Small intestine (tissue), 7 donors: ENCODE results near the gene MSX2. TPM values are rescaled to one million over a fixed set of nuclear protein-coding genes. Genes with fewer than 3 reads are reported as not detected.

Experiments
- DNase-seq, 2 donors: peaks; one replicate each; pipeline versions ENCODE4 v3.0.0 to v3.0.0-alpha.2; 2013
- FAIRE-seq: peaks from 2 replicates; lab custom pipeline; 2012; peaks lifted over from hg19 to GRCh38; lab: Jason Lieb, UNC
- H3K27ac ChIP-seq, 3 donors: one replicate each; pipeline ENCODE4 v1.5.1; 2013; ENCODE audit warnings: low read length in 2 of 3, mild to moderate bottlenecking in 2 of 3, control low read depth in 1 of 3, inconsistent platforms in 1 of 3, low read depth in 1 of 3, moderate library complexity in 1 of 3
- H3K27me3 ChIP-seq, 3 donors: one replicate each; pipeline ENCODE4 v1.6.1; 2013; ENCODE audit warnings: low read length in 3 of 3, inconsistent platforms in 1 of 3; ENCODE audit not compliant: control insufficient read depth in 3 of 3, insufficient read depth in 3 of 3
- H3K36me3 ChIP-seq, 3 donors: one replicate each; pipeline ENCODE4 v1.6.1; 2013; ENCODE audit warnings: low read length in 3 of 3, inconsistent platforms in 1 of 3, low read depth in 1 of 3, mild to moderate bottlenecking in 1 of 3, moderate library complexity in 1 of 3; ENCODE audit not compliant: control insufficient read depth in 3 of 3, insufficient read depth in 2 of 3
- H3K4me1 ChIP-seq, 3 donors: one replicate each; pipeline ENCODE4 v1.6.1; 2013; ENCODE audit warnings: low read length in 2 of 3, inconsistent platforms in 1 of 3, low read depth in 1 of 3, mild to moderate bottlenecking in 1 of 3, moderate library complexity in 1 of 3; ENCODE audit not compliant: control insufficient read depth in 3 of 3, insufficient read depth in 2 of 3
- H3K4me3 ChIP-seq, 3 donors: one replicate each; pipeline ENCODE4 v1.5.1; 2013; ENCODE audit warnings: low read length in 3 of 3, control low read depth in 1 of 3, inconsistent platforms in 1 of 3, low read depth in 1 of 3, mild to moderate bottlenecking in 1 of 3, moderate library complexity in 1 of 3
- H3K9me3 ChIP-seq, 2 donors: one replicate each; pipeline ENCODE4 v1.6.1; 2013; ENCODE audit warnings: low read depth in 1 of 2, low read length in 1 of 2; ENCODE audit not compliant: control insufficient read depth in 2 of 2, insufficient read depth in 1 of 2
- WGBS, 3 donors: extraction: QIAGEN DNeasy Blood & Tissue Kit; methylation state at CpG; one replicate each; pipeline ENCODE4 v1.1.7; 2013; 5-methylcytosine and 5-hydroxymethylcytosine counted together
- polyA plus RNA-seq, 4 donors: library from polyadenylated mRNA; stranded (reverse) in 3 of 4; unstranded in 1 of 4; fragments of 200-250 nt in 3 of 4; fragments of 120-200 nt in 1 of 4; gene quantifications; one replicate each; pipeline versions ENCODE4 v1.2.1 to v1.2.3, GENCODE V29; 2013
- donor health status: healthy with polysubstance abuse.
- donor health status: control.
- donor health status: control.
- donor health status: Bipolar disorder and iron deficiency.
- donor health status: healthy.

Gene MSX2
- polyA plus RNA-seq, 4 donors, result 0.46 to 4.7 TPM; not detected in 2

DNA sequence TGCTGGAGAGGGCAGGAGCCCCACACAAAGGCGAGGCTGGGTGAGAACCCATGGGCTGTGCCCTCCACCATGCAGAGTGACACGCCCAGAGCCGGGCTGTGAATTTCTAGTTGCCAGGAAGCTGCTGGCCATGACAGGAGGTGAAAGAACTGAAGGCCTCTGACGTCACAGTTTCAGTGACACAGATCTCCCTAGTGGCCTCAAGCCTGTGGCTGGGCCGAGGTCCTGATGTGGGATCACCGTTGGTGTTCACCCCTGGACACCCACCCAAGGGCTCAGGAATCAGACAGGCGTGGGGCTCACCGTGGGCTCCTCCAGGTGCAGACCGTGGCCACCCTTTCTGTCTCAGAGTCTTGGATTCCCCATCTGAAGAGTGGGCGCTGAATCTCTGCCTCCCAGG, 39.9 kb downstream of the MSX2 start:
- H3K36me3 ChIP-seq, result no peaks in the 10 kb centered on the region
- H3K27me3 ChIP-seq, result no peaks in the 10 kb centered on the region
- DNase-seq (no peak), FAIRE-seq (no peak)
- H3K4me3 ChIP-seq, result no peak overlapping the region
- WGBS, 3 donors, result 62 to 74% (median 70%) methylated on average over 10 of the region's 10 CpGs
- no peaks in the 10 kb centered on the region for H3K4me1 ChIP-seq
- no peaks in the 10 kb centered on the region for H3K9me3 ChIP-seq
- H3K27ac ChIP-seq, result no peak overlapping the region

DNA sequence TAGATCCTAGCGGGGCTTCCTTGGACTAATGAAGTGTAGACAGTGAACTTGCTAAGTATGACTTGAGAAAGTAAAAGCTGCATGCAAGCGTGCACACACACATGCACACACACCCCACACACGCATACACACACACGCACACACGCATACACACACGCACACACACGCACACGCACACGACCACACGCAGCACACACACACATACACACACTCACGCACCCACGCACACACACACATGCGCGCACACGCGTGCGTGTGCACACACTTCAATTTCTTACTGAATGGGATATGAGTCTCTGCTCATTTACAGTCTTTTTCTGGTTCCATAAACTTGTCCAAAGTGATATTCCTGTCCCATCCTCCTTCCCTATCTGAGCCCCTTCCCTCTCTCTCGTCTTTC, 41.2 kb downstream of the MSX2 start:
- no peaks in the 10 kb centered on the region for H3K27me3 ChIP-seq
- no peak for FAIRE-seq
- no peaks in the 10 kb centered on the region for H3K9me3 ChIP-seq
- H3K27ac ChIP-seq, result no peak overlapping the region
- H3K4me3 ChIP-seq, result no peak overlapping the region
- 90 to 92% (median 90%) methylated on average over 18 of the region's 18 CpGs for WGBS, 3 donors
- no peaks in the 10 kb centered on the region for H3K4me1 ChIP-seq
- no peaks in the 10 kb centered on the region for H3K36me3 ChIP-seq
- DNase-seq, result no peak

DNA sequence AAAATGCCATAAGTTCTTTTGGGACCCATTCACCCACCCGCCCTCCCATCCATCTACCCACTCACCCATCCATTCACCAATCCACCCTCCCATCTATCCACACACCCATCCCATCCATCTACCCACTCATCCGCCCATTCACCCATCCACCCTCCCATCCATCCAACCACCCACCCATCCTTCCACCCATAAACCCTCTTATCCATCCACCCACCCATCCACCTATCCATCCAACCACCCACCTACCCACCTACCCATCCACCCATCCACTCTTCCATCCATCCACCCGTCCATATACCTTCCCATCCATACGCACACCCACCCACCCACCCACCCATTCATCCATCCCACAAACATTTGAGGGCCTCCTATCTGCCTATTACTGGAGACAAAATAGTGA, 43.3 kb downstream of the MSX2 start:
- no peaks in the 10 kb centered on the region for H3K27me3 ChIP-seq
- H3K4me3 ChIP-seq, result no peak overlapping the region
- no peaks in the 10 kb centered on the region for H3K36me3 ChIP-seq
- no peaks in the 10 kb centered on the region for H3K4me1 ChIP-seq
- WGBS, 3 donors, result 62 to 65% (median 63%) methylated on average over 4 of the region's 4 CpGs
- no peak for DNase-seq
- no peak for FAIRE-seq
- H3K27ac ChIP-seq, result no peak overlapping the region
- H3K9me3 ChIP-seq, result no peaks in the 10 kb centered on the region

DNA sequence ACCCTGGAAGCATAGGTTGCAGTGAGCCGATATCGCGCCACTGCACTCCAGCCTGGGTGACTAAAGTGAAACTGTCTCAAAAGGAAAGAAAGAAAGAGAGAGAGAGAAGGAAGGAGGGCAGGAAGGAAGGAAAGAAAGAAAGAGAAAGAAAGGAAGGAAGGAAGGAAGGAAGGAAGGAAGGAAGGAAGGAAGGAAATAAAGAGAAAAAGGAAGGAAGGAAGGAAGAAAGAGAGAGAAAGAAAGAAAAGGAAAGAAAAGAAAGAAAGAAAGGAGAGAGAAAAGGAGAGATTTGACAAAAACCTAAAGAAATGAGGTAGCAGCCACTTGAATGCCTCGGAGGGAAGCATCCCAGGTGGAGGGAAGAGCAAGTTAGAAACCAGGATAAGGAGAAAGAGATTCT, 44.6 kb downstream of the MSX2 start:
- Histone ChIP-seq H3K27me3 (no peaks in the 10 kb centered on the region), H3K4me1 (no peaks in the 10 kb centered on the region), H3K36me3 (no peaks in the 10 kb centered on the region), H3K4me3 (no peak overlapping the region), H3K9me3 (no peaks in the 10 kb centered on the region), H3K27ac (no peak overlapping the region)
- DNase-seq (no peak), FAIRE-seq (no peak)
- 89 to 92% (median 92%) methylated on average over 4 of the region's 4 CpGs for WGBS, 3 donors

DNA sequence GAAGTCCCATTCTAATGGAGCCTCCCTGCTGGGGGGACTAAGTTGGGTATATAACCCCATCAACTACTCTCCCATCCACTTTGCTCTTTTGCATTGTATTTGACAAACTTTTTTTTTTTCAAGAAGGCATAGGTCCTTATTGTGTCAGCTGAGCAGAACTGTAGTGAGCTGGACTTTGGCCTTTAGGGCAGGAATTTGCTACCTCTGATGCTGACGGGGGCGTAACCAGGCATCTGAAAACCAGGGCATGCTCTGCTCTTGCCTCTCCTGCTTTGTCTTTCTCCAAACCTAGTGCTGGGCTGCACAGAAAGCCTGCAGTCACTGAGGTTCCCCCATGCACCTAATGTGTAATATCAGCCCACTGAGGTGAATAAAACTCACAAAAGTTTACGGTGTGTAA, 49.0 kb downstream of the MSX2 start:
- DNase-seq (peak; percentile 6 to 63), FAIRE-seq (no peak)
- Histone ChIP-seq H3K36me3 (no peaks in the 10 kb centered on the region), H3K9me3 (no peaks in the 10 kb centered on the region), H3K4me1 (no peaks in the 10 kb centered on the region), H3K4me3 (no peak overlapping the region), H3K27ac (no peak overlapping the region), H3K27me3 (no peaks in the 10 kb centered on the region)
- 39 to 74% (median 56%) methylated on average over 3 of the region's 3 CpGs for WGBS, 3 donors

DNA sequence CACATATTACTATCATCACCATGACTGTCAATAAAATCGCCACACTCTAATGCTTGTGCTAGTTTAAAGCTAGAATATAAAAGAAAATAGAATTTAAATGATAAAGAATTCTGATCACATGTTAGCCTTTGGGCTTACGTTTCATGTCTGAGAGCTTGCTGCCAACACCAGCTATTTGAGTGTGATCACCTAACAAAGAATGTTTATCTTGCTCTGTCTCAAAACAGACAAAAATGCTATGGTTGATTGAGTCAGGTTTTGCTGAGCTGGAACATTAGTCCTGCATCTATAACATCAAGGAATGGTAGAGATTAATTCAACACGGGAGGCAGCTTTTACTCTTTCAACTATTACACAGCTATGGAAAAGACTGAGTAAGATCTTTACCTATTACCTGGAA, 50.7 kb downstream of the MSX2 start:
- FAIRE-seq, result no peak

DNA sequence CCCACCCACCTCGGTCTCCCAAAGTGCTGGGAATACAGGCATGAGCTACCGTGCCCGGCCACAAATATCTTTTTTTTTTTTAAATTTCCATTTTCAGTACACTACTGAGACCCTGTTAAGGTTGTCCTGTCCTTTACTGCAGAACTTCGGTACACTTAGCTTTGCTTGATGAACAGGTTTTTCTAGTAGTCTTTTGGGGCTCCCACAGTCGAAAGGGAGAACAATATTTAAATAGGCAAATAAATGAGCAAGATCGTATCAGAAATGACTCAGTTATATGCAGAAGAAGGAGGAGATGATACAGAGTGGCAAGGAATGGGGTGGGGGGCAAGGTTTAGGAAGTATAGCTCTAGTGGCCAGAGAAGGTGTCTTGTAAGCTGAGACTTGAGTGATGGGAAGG, 52.7 kb downstream of the MSX2 start:
- FAIRE-seq (no peak), DNase-seq (no peak)
- H3K36me3 ChIP-seq, result no peaks in the 10 kb centered on the region
- peaks cover 0 to 3% of the 10 kb centered on the region in 2 donors for H3K9me3 ChIP-seq
- no peak overlapping the region for H3K27ac ChIP-seq
- H3K4me1 ChIP-seq, result no peaks in the 10 kb centered on the region
- WGBS, 3 donors, result 44 to 75% (median 48%) methylated on average over 6 of the region's 6 CpGs
- H3K27me3 ChIP-seq, result no peaks in the 10 kb centered on the region
- no peak overlapping the region for H3K4me3 ChIP-seq

More for the DNA sequence above, 50.7 kb downstream of the MSX2 start:
- 64 to 76% (median 71%) methylated on average over 3 of the region's 3 CpGs for WGBS, 3 donors
- H3K36me3 ChIP-seq, result no peaks in the 10 kb centered on the region
- no peak overlapping the region for H3K27ac ChIP-seq
- no peak for DNase-seq
- H3K27me3 ChIP-seq, result no peaks in the 10 kb centered on the region
- peaks cover 0 to 2% of the 10 kb centered on the region in 2 donors for H3K9me3 ChIP-seq
- no peak overlapping the region for H3K4me3 ChIP-seq
- no peaks in the 10 kb centered on the region for H3K4me1 ChIP-seq

DNA sequence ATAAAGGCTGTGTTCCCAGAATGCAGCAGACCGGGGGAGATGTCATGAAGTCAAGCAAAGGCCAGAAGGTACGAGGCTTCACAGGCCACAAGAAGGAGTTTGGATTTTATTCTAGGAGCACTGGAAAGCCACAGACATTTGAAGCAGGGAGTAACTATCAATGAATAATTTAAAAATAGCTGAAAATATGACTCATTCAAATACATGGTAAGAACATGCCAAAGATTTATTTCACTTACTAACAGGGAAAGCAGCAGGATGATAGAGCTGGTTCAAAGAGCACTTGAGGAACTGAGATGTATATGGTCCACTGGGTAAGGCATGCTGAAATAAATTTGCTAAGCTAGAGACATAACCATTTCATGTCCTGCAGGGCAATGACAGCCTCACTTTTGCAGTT, 53.2 kb downstream of the MSX2 start:
- 72 to 79% (median 73%) methylated on average over 2 of the region's 2 CpGs for WGBS, 3 donors
- Histone ChIP-seq H3K4me3 (no peak overlapping the region), H3K27me3 (no peaks in the 10 kb centered on the region), H3K9me3 (peaks cover 0 to 3% of the 10 kb centered on the region in 2 donors), H3K4me1 (no peaks in the 10 kb centered on the region), H3K27ac (no peak overlapping the region), H3K36me3 (no peaks in the 10 kb centered on the region)
- no peak for DNase-seq
- FAIRE-seq, result no peak
